GM13977 (cell line): ENCODE results near the gene NR0B2.

ENCODE experiments used
- DNase-seq: peaks from one replicate; pipeline ENCODE4 v3.0.0; 2012; ENCODE audit warnings: low spot score
- in situ Hi-C: fragments of 300-500 bp; cut with MboI; formaldehyde crosslinking; loops from one replicate; pipeline ENCODE4 v1.12.0; 2022; ENCODE audit warnings: low sequenced_read_pairs, low pct_unique_long_range_greater_than_20kb, mixed read lengths, inconsistent platforms; ENCODE audit not compliant: unreplicated experiment
- TF ChIP-seq, protein P1 (sequence below): IDR thresholded peaks from 2 replicates; pipeline ENCODE4 v1.5.1; 2012; ENCODE audit warnings: mild to moderate bottlenecking, control low read depth; ENCODE audit not compliant: insufficient read depth; ENCODE audit errors: extremely low read depth, missing control alignments

The NR0B2 gene

DNA sequence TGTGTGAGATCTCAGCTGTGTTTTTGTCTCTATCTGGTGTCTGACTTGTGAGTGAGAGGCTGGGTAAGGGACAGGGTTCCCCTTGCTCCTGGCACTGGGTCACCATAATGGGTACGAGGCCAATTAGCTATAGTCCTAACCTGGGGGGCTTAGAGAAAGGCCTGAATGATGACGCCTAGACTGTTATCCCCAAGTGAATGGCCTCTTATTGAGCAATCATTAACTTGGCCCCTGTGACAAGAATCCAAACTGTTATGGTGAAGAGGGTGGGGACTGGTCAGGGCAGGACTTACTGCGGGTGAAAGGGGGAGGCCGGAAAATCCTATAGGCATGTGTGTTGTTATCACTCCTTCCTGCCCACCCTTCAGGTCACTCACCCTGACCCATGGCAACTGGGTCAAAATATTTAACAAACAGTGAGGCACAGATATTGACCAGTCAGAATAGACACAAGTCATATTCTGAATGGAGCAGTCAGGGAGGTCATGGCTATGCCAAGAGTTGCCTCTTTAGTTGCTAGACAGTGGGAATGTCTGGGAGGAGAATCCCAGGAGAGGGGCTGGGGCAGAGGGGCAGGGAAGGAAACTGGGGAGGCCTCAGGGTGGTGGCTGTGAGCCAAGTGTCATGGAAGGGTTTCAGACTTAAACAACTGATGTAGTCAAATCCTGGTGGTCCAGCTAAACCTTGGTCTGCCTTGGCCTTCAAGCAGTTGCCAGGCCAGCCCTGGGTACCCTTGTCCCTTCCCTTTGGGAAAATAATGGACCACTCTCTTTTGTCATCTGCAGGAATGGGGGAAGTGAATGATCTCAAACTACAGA lies 3.2 kb downstream of the NR0B2 start:
- TF ChIP-seq, protein P1, sequence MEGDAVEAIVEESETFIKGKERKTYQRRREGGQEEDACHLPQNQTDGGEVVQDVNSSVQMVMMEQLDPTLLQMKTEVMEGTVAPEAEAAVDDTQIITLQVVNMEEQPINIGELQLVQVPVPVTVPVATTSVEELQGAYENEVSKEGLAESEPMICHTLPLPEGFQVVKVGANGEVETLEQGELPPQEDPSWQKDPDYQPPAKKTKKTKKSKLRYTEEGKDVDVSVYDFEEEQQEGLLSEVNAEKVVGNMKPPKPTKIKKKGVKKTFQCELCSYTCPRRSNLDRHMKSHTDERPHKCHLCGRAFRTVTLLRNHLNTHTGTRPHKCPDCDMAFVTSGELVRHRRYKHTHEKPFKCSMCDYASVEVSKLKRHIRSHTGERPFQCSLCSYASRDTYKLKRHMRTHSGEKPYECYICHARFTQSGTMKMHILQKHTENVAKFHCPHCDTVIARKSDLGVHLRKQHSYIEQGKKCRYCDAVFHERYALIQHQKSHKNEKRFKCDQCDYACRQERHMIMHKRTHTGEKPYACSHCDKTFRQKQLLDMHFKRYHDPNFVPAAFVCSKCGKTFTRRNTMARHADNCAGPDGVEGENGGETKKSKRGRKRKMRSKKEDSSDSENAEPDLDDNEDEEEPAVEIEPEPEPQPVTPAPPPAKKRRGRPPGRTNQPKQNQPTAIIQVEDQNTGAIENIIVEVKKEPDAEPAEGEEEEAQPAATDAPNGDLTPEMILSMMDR = no peak
- no peak for DNase-seq
- in situ Hi-C loops = no loop called here

DNA sequence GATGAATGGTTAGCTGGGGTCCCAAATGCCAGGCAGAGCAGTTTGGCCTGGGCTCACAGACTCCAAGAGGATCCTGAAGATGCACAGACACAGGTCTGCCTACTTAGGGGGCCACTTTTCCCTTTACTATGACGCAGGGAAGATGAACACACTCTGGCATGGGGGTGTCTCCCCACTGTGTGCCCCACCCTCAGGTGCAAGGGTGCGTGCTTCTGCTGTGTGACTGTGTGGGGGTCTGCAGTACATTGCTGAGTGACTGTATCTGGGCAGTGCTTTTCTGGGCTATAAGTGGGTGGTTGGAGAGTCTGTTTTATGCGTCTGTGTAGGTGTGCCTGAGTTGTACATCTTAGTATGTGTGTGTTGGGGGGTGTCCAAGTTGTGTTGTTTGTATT lies 3.8 kb downstream of the NR0B2 start:
- TF ChIP-seq, protein P1 = no peak
- in situ Hi-C loops = no loop called here
- no peak for DNase-seq

DNA sequence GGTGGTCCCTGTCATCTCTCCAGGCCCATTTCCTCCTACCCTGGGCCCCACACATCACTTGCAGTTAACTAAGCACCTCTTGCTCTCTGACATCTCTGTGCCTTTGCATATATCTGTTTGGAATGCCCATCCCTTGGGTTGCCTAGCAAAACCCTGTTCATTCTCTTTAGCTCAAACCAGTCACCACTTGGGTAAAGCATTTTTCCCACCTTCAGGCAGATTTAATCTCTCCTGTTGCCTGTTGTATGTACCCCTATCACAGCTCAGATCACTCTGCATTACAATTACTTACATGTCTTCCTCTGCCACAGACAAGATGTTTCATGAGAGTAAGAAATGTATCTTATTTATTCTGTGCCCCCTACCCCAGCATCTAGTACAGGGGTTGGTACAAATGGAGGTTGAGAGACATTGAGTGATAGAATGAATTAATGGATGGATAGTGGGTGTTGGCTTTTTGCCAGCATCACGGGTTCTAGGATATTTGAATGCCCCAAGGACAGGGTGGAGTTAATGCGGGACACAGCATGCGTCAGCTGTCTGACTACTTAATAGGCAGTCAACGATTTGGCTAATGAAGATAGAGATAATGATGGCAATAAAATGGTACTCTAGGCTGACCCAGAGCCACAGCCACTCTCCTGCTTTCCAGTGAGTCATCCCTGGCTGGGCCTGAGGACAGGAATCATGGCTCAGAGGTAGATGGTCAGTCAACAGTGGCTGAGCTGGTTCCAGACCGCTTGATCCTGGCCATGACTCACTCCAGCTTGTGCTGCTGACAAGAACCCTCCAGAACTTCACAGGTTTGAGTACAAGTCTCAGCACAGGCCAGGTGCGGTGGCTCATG lies 6.5 kb downstream of the NR0B2 start:
- DNase-seq = no peak
- in situ Hi-C loops = no loop called here
- TF ChIP-seq, protein P1 = no peak

DNA sequence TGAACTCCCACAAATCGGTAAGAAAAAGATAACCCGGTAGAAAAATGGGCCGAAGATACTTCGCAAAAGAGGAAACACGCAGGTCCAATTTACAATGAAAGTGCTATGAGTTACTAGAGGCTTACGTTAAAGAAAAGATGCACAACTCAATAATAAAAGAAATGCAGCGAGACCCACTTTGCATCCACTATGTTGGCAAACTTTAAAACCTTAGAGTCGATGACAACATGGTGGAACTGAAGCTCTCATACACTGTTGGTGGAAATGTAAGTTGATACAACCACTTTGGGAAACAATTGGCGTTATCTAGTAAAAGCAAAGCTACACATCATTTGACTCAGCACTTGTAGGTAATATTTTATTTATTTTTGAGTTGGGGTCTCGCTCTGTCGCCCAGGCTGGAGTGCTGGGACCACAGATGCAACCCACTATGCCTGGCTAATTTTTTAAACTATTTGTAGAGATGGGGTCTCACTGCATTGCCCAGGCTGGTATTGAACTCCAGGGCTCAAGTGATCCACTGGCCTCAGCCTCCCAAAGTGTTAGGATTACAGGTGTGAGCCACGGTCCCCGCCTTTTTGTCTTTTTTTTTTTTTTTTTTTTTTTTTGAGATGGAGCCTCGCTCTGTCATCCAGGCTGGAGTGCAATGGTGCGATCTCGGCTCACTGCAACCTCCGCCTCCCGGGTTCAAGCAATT lies 12.8 kb downstream of the NR0B2 start:
- in situ Hi-C loops = no loop called here
- no peak for DNase-seq
- TF ChIP-seq, protein P1 = no peak

DNA sequence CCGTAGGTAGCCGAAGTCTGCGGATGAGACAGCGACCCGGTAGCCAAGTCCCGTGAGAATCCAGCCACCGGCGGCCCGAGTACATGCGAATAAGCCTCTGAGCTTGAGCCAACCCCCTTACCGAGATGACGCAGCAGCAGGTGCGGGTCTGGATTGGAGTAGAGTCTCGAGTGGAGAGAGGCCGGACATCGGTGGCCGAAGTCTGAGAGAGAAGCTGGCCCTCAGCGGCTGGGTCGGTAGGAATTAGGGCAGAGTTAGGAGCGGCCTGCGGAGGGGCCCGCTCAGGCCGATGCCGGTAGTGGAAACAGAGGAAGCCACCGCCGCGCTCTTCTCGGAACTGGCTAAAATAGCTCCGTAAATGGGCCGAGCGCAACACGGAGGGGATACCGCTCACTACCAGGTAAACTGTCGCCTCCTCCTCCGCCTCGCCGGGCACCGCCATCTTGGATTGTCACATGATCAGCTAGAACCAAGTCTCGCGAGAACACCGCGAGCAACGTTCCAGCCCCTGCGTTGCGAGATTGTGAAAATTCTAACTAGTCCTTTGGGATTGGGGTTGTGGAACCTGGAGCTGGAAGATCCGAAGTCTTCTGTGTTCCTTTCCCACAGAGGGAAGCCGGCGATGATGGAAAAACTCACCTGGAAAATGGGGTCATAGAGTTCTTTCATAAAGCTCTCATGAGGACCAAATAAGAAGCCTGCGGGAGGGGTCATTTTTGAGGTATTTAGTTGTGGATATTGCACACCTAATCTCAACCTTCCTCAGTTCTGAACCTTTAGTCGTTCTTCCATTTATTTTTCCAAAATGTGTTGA lies 13.6 kb downstream of the NR0B2 start, which contains the start of gene GPATCH3:
Gene GPATCH3 (minus strand): TSS at position 467 of the 814 bp plus-strand sequence. CDS start 25 bp downstream, at position 442.
- TF ChIP-seq, protein P1 = no peak

More for the DNA sequence above, 13.6 kb downstream of the NR0B2 start, which contains the start of gene GPATCH3:
- DNase-seq = peak; percentile 90
- in situ Hi-C loops = no loop called here
